Dermis blood vessel endothelial cell (primary cell): Measurements from ENCODE around the gene C18orf63. TPM values are rescaled to one million over a fixed set of nuclear protein-coding genes. Genes with fewer than 3 reads are reported as not detected.
A peak's percentile ranks its signal among the peaks of the same experiment; 100 is the strongest.
"Not testable (repeated sequence)": the region's sequence is repeated elsewhere in the genome, so short reads cannot be mapped to it uniquely, and the experiment has no call there.

Experiments
- DNase-seq: peaks from one replicate; pipeline ENCODE4 v3.0.0; 2010
- total RNA-seq: library from RNA; depleted of rRNA; stranded (reverse); fragments of >200 nt; gene quantifications from 2 replicates; pipeline ENCODE4 v1.2.3, GENCODE V29; 2014

Gene C18orf63
- total RNA-seq, 1 donor from 2014 or later, result not detected

DNA sequence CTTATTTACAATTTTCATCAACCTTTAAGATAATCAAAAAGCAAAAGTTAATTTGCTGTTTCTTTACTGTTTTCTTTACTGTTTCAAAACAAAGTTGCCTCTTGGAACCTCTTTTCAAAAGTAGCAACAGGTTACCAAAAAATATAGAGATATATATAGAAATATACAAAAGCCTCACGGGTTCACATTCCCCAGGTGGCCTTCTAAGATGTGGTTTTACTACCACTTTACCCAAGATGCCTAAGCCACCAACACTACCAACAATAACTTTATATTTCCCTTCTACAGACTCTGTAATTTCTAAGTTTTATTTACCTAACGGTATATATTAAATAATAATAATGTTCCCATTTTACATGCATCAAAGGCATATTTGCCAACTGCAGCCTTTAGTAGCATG lies 28.8 kb upstream of the C18orf63 start:
- no peak for DNase-seq

- DNase-seq, result no peak
Measured at GRCh38 chr18:74288041-74288440, 27.6 kb upstream of the C18orf63 start.

DNA sequence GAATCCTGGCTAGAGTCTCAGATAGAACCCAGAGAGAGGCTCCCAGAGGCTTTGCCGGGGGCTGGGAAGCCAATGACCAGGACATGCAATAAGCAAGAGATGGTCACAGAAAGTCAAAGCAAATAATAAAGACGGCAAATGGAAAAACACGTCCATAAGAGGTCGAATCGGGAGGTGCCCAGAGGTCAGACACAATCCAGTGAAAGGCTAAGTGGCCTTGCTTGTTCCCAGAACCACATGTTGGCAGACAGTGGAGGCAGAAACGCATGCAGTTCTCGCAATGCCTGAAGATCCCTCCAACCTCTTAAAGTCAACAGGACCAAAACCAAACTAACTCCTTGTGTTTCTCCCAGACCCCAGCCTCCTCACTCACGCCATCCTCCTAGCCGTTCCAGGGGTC lies 26.9 kb upstream of the C18orf63 start:
- DNase-seq, result no peak

DNA sequence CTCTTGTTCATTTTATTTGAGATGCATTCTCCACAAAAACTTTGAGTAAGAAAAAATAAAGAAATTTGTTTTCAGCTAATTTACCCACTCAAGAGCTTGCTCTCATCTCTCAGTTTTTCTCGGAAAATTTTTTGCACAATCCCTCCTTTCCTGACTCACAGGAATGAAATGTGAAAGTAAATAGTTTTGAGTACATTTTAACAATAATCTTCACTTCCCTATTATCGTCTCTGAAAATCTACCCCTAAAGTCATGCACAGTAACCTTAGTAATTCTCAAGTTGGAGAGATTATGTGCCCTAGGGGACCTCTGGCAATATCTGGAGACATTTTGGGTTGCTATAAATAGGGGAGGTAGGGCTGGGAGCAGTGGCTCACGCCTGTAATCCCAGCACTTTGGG lies 26.5 kb upstream of the C18orf63 start:
- no peak for DNase-seq

DNA sequence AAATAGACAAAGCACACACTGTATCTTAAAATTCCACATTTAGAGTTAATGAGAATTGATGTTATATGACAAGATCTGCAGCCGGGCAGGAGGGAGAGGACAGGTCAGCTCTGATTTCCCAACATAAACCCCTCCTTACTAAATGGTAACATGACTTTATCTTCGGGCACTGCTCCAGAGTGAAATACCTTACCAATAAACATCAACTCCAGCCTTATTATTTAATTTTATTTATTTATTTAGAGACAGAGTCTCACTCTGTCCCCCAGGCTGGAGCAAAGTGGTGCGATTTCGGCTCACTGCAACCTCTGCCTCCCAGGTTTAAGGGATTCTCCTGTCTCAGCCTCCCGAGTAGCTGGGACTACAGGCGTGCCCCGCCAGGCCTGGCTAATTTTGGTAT lies 25.6 kb upstream of the C18orf63 start:
- no peak for DNase-seq

DNA sequence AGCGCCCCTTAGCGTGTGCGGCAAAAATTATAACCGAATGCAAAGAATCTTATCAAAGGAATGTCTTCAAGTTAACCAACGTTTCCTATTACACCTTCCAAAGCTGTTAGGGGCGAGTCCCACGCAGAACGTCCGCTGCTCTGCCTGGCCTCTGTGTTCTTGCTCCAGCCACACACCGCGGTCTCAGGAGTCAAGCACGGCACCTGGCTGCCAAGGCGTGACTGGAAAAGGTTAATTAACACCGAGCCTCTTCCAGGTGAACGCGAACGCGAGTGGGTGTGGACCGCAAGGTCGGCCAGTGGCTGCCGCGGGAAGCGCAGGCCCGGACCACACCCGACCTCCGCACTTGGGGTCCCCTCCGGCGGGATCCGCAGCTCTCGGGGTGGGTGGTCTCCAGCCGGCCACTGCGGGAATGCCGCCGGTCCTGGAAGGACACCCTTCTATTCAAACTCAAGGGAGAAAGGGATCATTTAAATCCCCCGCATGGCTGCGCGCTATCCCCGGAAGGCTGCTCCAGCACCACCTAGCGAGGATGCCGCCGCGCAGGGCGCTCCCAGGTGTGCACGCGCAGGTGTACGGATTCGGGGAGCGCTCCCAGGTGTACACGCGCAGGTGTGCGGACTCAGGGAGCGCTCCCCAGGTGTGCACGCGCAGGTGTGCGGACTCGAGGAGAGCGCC lies 24.7 kb upstream of the C18orf63 start:
- no peak for DNase-seq

GRCh38 chr18:74291472-74291770 lies 24.2 kb upstream of the C18orf63 start:
- no peak for DNase-seq

DNA sequence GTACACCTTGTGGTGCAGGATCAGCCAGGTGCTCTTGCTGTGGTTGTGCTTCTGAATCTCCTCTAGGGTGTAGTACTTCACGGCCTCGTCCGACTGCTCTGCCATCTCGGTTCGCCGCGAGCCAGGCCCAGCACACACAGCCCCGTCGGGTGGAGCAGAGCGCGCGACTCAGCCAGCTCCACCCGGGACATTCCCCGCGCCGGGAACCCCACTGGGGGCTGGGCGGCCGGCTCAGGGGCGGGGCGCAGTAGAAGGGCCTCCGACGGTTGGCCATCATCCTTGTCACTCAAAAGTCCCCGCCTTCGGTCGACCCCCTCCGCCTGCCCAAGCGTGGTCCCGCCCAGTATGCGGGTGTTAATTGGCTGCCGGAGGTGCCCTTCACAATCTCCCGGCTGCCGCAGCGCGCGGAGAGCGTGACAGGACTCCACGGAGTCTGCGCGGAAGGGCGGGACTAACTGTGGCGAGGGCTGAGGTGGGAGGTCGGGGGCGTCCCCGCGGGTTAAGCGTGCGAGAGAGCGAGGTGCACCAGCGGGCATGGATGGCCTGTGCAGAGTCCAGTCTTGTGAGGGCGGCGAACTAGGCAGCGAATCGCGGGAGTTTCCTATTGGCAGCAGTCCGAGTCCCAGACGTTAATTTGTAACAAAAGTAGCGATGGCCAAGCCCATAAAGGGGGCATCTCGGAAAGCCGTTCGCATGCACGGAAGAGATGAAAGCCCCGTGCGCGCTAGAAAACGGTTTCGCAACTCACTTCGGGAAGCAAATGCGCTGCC lies 23.7 kb upstream of the C18orf63 start, which contains the start of gene CYB5A:
CYB5A (minus strand) TSS at position 193 of the 770 bp plus-strand sequence; CDS start at position 105, 88 bp downstream.
- peak; percentile 98 for DNase-seq

DNA sequence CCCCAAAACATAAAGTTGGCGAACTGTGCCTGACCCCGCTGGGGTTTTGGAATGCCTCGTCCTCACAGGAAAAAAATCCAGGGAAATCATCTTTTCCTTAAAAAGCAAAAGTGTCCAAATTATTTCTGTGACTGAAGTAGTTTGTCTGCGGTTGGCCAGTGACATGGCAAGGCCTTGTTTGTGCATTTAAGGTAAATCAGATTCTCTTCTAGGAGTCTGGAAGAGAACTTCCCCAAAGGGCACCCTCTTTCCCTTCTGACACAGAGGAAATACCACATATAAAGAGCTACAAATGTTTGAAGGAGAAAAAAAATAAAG lies 23.1 kb upstream of the C18orf63 start:
- DNase-seq, result peak; percentile 7

- not testable (repeated sequence) for DNase-seq
Measured at GRCh38 chr18:74292982-74293381, 22.7 kb upstream of the C18orf63 start.

DNA sequence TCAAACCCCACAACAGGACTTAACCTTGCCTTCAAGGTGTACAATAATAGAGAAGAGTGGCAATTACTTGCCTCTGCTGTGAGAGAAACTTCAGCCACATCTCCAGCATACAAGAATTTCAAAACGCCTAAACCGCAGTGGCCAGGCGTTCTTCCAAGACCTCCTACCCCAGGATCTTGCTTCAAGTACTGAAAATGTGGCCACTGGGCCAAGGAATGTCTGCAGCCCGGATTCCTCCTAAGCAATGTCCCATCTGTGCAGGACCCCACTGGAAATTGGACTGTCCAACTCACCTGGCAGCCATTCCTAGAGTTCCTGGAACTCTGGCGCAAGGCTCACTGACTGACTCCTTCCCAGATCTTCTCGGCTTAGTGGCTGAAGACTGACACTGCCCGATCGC lies 21.1 kb upstream of the C18orf63 start:
- no peak for DNase-seq

GRCh38 chr18:74299162-74299561 lies 16.5 kb upstream of the C18orf63 start:
- DNase-seq, result no peak

DNA sequence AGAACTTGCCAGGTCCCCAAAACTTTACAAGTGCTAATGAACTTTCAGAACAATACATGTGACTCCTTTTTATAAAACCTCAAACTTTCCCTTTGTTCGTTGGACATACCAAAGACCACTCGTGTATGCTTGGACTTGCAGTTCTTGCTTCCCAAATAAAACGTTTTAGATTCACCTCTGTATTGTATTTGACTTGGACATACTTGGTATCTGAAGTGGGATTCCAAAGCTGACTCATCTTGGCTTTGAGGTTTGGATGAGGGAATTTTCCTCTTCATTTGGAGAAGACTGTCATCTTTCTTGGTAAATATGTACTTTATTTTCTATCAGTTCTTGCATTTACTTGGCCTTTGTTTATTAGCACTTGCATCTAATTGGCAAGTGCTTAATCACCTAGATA lies 15.9 kb upstream of the C18orf63 start:
- DNase-seq, result no peak

GRCh38 chr18:74303306-74303705 lies 12.3 kb upstream of the C18orf63 start:
- DNase-seq, result no peak

- DNase-seq, result no peak
Measured at GRCh38 chr18:74303936-74304335, 11.7 kb upstream of the C18orf63 start.

DNA sequence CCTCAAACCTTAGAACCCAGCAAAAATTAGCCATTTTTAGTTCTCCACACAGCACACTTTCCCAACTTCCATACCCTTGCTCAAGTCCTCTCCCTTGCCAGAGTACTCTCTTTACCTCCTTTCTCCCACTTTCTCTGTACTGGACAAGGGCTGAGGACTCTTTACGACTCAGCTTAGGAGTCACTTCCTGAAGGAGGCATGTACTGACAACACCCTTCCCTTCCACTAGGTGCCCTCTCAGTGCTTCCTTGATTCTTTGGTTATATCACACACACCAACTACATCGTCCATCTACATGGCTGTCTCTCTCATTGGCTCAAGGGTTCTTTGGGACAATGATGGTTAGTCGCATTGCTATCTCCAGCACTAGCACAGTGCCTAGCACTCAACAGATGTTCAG lies 5.2 kb upstream of the C18orf63 start:
- peak; percentile 20 for DNase-seq

DNA sequence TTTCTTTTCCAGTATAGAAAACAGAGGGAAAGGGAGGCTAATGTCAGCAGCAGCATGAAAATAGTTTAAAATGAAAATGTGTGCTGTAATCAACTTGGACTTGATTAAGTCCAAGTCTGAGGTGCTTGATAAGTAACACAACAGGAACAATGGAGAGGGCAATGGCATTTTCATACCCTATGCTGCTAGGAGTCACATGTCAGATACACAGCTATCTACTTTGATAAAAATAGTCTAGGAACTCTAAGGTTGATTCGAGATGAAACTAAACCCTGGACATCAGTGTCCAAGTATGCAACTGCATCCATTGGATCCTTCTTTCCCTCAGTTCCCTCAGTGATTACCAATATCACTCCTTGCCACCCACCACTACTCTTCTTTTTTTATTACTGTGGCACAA lies 4.6 kb upstream of the C18orf63 start:
- no peak for DNase-seq

GRCh38 chr18:74314759-74315463 lies 728 bp upstream of the C18orf63 start:
- DNase-seq, result no peak

DNA sequence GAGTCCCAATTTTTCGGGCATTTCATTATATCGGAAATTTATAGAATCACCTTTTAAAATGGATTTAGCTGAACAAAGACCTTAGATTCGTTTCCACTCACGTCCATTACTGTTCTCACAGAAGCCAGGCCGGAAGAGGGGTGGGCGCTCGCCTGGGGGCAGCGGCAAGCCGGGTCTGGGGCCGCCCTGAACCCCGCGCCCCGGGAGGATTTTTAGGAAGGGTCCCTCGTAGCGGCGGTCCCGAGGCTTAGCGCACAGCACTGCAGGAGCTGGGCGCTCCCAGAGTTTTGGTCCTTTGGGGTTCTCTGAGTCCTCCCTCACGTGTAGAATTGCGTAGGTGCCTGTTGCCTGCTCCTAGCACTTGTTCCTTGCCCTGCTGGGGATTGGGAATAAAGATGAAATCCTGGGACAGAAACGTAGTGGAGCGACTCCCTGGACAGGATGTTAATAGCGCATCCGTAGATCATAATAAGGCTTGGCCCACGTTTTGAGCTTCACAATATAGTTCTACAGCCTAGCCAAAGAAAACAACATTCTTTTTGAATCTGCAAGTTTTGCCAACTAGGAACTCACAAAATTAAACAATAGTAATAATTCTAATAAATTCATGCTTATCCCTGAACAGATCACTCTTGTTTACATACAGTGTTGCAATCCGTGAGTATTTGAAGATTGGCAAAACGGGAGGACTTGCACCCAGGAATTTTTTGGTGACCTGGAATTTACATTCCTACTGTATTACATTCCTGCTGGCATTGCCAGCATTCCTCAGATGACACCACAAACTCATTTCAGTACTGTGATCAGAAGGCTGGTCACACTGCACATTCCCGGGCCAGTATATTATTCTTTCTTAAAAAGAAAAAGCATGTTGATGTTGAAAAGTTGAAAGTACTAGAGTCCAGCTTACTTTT lies 875 bp downstream of the C18orf63 start:
- DNase-seq, result no peak

GRCh38 chr18:74326231-74326630 lies 10.6 kb downstream of the C18orf63 start:
- no peak for DNase-seq

DNA sequence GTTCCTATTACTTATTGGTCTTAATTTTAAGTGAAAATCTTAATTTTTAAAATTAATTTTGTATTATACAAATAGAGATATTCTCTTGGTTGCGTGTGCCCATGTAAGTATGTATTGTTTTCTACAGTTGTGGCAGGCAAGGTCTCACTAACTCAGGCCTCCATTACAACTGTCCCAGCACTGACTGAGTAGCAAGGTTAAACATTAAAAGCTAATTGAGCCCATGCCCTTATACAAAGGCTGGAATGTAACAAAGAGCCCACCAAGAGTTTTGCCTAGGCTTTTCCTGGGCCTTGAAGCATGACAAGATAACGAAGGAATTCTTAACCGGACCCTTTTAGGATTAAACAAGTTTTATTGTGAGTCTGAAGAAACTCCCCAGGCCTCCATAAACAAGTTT lies 11.2 kb downstream of the C18orf63 start:
- not testable (repeated sequence) for DNase-seq

DNA sequence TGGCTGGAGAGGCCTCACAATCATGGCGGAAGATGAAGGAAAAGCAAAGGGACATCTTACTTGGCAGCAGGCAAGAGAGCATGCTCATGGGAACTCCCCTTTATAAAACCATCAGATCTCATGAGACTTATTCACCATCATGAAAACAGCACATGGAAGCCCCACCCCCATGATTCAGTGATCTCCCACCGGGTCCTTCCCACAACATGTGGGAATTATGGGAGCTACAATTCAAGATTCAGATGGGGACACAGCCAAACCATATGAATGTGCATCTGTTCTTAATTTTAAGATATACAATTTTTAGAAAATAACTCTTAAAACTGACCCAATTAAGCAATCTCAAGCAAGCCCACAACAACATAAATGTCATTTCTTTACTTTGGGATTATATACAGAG lies 12.6 kb downstream of the C18orf63 start:
- DNase-seq, result no peak

GRCh38 chr18:74329688-74330205 lies 14.1 kb downstream of the C18orf63 start:
- no peak for DNase-seq
